Muscle layer of duodenum (tissue), 2 donors: ENCODE results near the gene RASSF6.
"Not testable (repeated sequence)": the region's sequence is repeated elsewhere in the genome, so short reads cannot be mapped to it uniquely, and the experiment has no call there.

Experiments used
- H3K27ac ChIP-seq: one replicate; pipeline ENCODE4 v1.7.0; 2013; ENCODE audit warnings: mild to moderate bottlenecking, low read length
- H3K27me3 ChIP-seq: one replicate; pipeline ENCODE4 v1.7.0; 2013; ENCODE audit warnings: low read depth, mild to moderate bottlenecking, control low read depth, low read length
- H3K36me3 ChIP-seq, 2 donors: one replicate each; pipeline ENCODE4 v1.7.0; 2013; ENCODE audit warnings: low read length in 2 of 2, control low read depth in 1 of 2, mild to moderate bottlenecking in 1 of 2; ENCODE audit not compliant: insufficient read depth in 2 of 2, control insufficient read depth in 1 of 2
- H3K4me1 ChIP-seq, 2 donors: one replicate each; pipeline ENCODE4 v1.7.0; 2013; ENCODE audit warnings: low read length in 2 of 2, mild to moderate bottlenecking in 2 of 2, control low read depth in 1 of 2, moderate library complexity in 1 of 2; ENCODE audit not compliant: insufficient read depth in 2 of 2, control insufficient read depth in 1 of 2
- H3K4me3 ChIP-seq, 2 donors: one replicate each; pipeline ENCODE4 v1.7.0; 2013; ENCODE audit warnings: low read length in 2 of 2, low read depth in 1 of 2, mild to moderate bottlenecking in 1 of 2
- H3K9me3 ChIP-seq, 2 donors: one replicate each; pipeline ENCODE4 v1.7.0; 2013; ENCODE audit warnings: low read length in 2 of 2, control low read depth in 1 of 2, mild to moderate bottlenecking in 1 of 2; ENCODE audit not compliant: control insufficient read depth in 1 of 2
- donor health status: healthy.

The RASSF6 gene

GRCh38 chr4:73620115-73620792 is at the start of gene RASSF6:
TSS of gene RASSF6 (minus strand) at chr4:73620436. CDS start at chr4:73611795, 8,641 bp downstream.
- Histone ChIP-seq H3K27ac (peak within 1 kb of the TSS; percentile 68), H3K36me3 (no peaks in the 10 kb centered on the region), H3K4me1 (peaks cover 0 to 5% of the 10 kb centered on the region in 2 donors), H3K9me3 (no peaks in the 10 kb centered on the region), H3K4me3 (peak within 1 kb of the TSS; percentile 46 to 65), H3K27me3 (no peaks in the 10 kb centered on the region)

- Histone ChIP-seq H3K4me1 (peaks cover 0 to 6% of the 10 kb centered on the region in 2 donors), H3K4me3 (no peak overlapping the region), H3K36me3 (no peaks in the 10 kb centered on the region), H3K9me3 (no peaks in the 10 kb centered on the region), H3K27ac (no peak overlapping the region), H3K27me3 (no peaks in the 10 kb centered on the region)
These were observed 49.4 kb upstream of the RASSF6 start for GRCh38 chr4:73669410-73670183.

GRCh38 chr4:73668782-73669201 is 48.6 kb upstream of the RASSF6 start:
- Histone ChIP-seq H3K27me3 (no peaks in the 10 kb centered on the region), H3K4me3 (no peak overlapping the region), H3K4me1 (peaks cover 0 to 6% of the 10 kb centered on the region in 2 donors), H3K27ac (no peak overlapping the region), H3K36me3 (no peaks in the 10 kb centered on the region), H3K9me3 (no peaks in the 10 kb centered on the region)

- not testable (repeated sequence) for H3K27me3 ChIP-seq, H3K36me3 ChIP-seq, H3K4me1 ChIP-seq, H3K9me3 ChIP-seq, H3K4me3 ChIP-seq, H3K27ac ChIP-seq
These were observed 45.7 kb upstream of the RASSF6 start for GRCh38 chr4:73665924-73666323.

GRCh38 chr4:73664470-73664869 is 44.2 kb upstream of the RASSF6 start:
- no peaks in the 10 kb centered on the region for H3K27me3 ChIP-seq

GRCh38 chr4:73663576-73663975 is 43.3 kb upstream of the RASSF6 start:
- Histone ChIP-seq H3K27me3 (no peaks in the 10 kb centered on the region), H3K9me3 (no peaks in the 10 kb centered on the region), H3K4me1 (peaks cover 0 to under 1% of the 10 kb centered on the region in 2 donors), H3K4me3 (no peak overlapping the region), H3K27ac (no peak overlapping the region), H3K36me3 (no peaks in the 10 kb centered on the region)

More at GRCh38 chr4:73664470-73664869, 44.2 kb upstream of the RASSF6 start:
- Histone ChIP-seq H3K9me3 (no peaks in the 10 kb centered on the region), H3K36me3 (no peaks in the 10 kb centered on the region), H3K4me1 (peaks cover 0 to 6% of the 10 kb centered on the region in 2 donors), H3K4me3 (no peak overlapping the region), H3K27ac (no peak overlapping the region)

GRCh38 chr4:73662709-73663546 is 42.7 kb upstream of the RASSF6 start:
- Histone ChIP-seq H3K27ac (no peak overlapping the region), H3K36me3 (no peaks in the 10 kb centered on the region), H3K27me3 (no peaks in the 10 kb centered on the region), H3K4me1 (no peaks in the 10 kb centered on the region), H3K9me3 (no peaks in the 10 kb centered on the region), H3K4me3 (no peak overlapping the region)

- H3K27ac ChIP-seq = no peak overlapping the region
- H3K27me3 ChIP-seq = no peaks in the 10 kb centered on the region
- H3K4me3 ChIP-seq = no peak overlapping the region
- no peaks in the 10 kb centered on the region for H3K9me3 ChIP-seq
- no peaks in the 10 kb centered on the region for H3K4me1 ChIP-seq
- H3K36me3 ChIP-seq = no peaks in the 10 kb centered on the region
These were observed 41.4 kb upstream of the RASSF6 start for GRCh38 chr4:73661646-73662119.

- Histone ChIP-seq H3K4me1 (no peaks in the 10 kb centered on the region), H3K36me3 (no peaks in the 10 kb centered on the region), H3K27me3 (no peaks in the 10 kb centered on the region), H3K9me3 (no peaks in the 10 kb centered on the region), H3K4me3 (no peak overlapping the region), H3K27ac (no peak overlapping the region)
These were observed 40.6 kb upstream of the RASSF6 start for GRCh38 chr4:73660808-73661207.

- Histone ChIP-seq H3K36me3 (no peaks in the 10 kb centered on the region), H3K4me1 (no peaks in the 10 kb centered on the region), H3K9me3 (no peaks in the 10 kb centered on the region), H3K27me3 (no peaks in the 10 kb centered on the region), H3K27ac (no peak overlapping the region), H3K4me3 (no peak overlapping the region)
These were observed 33.5 kb upstream of the RASSF6 start for GRCh38 chr4:73653695-73654106.

- H3K4me1 ChIP-seq = no peaks in the 10 kb centered on the region
- H3K4me3 ChIP-seq = no peak overlapping the region
- no peak overlapping the region for H3K27ac ChIP-seq
- no peaks in the 10 kb centered on the region for H3K36me3 ChIP-seq
- H3K27me3 ChIP-seq = no peaks in the 10 kb centered on the region
- no peaks in the 10 kb centered on the region for H3K9me3 ChIP-seq
These were observed 30.0 kb upstream of the RASSF6 start for GRCh38 chr4:73650250-73650649.
